ENCODE data around the gene NEK1. TPM values are rescaled to one million over a fixed set of nuclear protein-coding genes. Genes with fewer than 3 reads are reported as not detected.

NEK1 gene
- polyA plus RNA-seq, 1 donor from 2014 or later, result 8.2 TPM

DNA sequence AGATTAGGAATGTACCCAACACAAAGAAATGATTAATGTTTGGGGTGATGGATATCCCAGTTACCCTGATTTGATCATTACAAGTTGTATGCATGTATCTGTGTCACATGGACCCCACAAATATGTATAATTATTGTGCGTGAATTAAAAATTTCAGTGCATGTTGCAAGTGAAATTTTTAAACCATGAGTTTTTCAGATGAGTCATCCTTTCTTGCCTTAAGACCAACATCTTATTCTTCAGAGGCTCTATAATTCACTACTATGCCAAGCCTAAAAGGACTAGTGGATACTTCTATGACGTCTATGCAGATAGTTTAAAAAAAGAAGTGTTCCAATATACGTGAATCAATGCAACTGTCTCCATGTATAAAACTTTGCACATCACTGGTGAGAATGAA is 228.7 kb downstream of the NEK1 start:
- Mint-ChIP-seq H3K4me1 (peaks cover 0 to 8% (median 3%) of the 10 kb centered on the region in 3 donors), H3K27ac (no peak overlapping the region), H3K4me3 (no peak overlapping the region), H3K27me3 (no peaks in the 10 kb centered on the region), H3K36me3 (no peaks in the 10 kb centered on the region), H3K9me3 (peaks cover 0 to 15% (median 12%) of the 10 kb centered on the region in 3 donors)

DNA sequence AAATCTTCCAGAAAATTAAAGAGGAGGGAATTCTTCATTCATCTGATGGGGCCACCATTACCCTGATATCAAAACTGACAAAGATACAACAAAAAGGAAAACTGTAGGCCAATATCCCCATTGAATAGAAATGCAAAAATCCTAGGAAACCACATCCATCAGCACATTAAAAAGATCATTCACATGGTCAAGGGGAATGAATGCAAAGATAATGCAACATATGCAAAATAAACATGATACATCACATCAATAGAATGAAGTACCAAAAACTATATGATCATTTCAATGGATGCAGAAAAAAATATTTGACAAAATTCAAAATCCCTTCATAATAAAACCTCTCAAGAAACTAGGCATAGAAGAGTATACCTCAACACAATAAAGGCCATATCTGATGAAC is 232.7 kb downstream of the NEK1 start:
- H3K36me3 Mint-ChIP-seq, result no peaks in the 10 kb centered on the region
- H3K4me1 Mint-ChIP-seq, result no peaks in the 10 kb centered on the region
- no peak overlapping the region for H3K4me3 Mint-ChIP-seq
- no peak overlapping the region for H3K27ac Mint-ChIP-seq
- H3K9me3 Mint-ChIP-seq, result peaks cover 12 to 34% (median 16%) of the 10 kb centered on the region in 3 donors
- no peaks in the 10 kb centered on the region for H3K27me3 Mint-ChIP-seq

DNA sequence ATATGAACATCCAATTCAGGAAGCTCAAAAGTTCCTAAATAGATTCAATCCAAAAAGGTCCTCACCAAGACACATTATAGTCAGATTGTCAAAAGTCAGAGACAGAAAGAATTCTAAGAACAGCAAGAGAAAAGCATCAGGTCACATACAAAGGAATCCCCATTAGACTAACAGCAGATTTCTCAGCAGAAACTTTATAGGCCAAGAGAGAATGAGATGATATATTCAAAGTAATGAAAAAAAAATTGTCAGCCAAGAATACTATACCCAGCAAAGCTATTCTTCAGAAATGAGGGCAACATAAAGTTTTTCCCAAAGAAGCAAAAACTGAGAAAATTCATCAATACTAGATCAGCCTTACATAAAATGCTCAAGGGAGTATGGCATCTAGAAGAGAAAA is 235.0 kb downstream of the NEK1 start:
- Mint-ChIP-seq H3K4me3 (peak overlapping the region in 1 of 4 donors; percentile 4), H3K36me3 (no peaks in the 10 kb centered on the region), H3K27ac (no peak overlapping the region), H3K9me3 (peaks cover 12 to 34% (median 16%) of the 10 kb centered on the region in 3 donors), H3K4me1 (no peaks in the 10 kb centered on the region), H3K27me3 (no peaks in the 10 kb centered on the region)

DNA sequence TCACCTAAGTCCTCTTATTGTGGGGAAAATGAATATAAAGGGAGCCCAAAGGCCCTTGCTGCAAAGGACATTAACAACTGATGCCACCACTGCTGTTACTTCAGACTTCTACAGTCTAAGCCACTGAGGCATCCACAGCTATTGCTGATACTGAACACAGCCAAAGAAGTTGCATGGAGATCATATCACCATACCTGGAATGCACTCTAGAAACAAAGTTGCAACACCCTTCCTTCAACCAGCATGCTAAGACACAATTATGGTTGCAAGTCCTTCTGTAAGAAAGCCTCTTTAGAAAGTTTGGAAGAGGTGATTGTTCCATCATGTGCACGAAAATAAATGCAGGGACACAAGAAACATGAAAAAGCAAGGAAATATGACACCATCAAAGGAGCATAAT is 236.0 kb downstream of the NEK1 start:
- Mint-ChIP-seq H3K9me3 (peaks cover 12 to 26% (median 14%) of the 10 kb centered on the region in 3 donors), H3K4me3 (no peak overlapping the region), H3K36me3 (no peaks in the 10 kb centered on the region), H3K27me3 (no peaks in the 10 kb centered on the region), H3K27ac (no peak overlapping the region), H3K4me1 (no peaks in the 10 kb centered on the region)

- peaks cover 1% of the 10 kb centered on the region for H3K36me3 Mint-ChIP-seq
- H3K9me3 Mint-ChIP-seq, result peaks cover 7 to 18% (median 12%) of the 10 kb centered on the region in 3 donors
- H3K4me3 Mint-ChIP-seq, result no peak overlapping the region
- no peaks in the 10 kb centered on the region for H3K27me3 Mint-ChIP-seq
- no peaks in the 10 kb centered on the region for H3K4me1 Mint-ChIP-seq
- H3K27ac Mint-ChIP-seq, result no peak overlapping the region
These were observed 239.6 kb downstream of the NEK1 start for GRCh38 chr4:169372791-169373190.

- Mint-ChIP-seq H3K27ac (no peak overlapping the region), H3K4me3 (no peak overlapping the region), H3K27me3 (no peaks in the 10 kb centered on the region), H3K4me1 (no peaks in the 10 kb centered on the region), H3K36me3 (peaks cover 1% of the 10 kb centered on the region), H3K9me3 (peaks cover 0 to 11% (median 3%) of the 10 kb centered on the region in 3 donors)
These were observed 242.7 kb downstream of the NEK1 start for GRCh38 chr4:169369634-169370033.

DNA sequence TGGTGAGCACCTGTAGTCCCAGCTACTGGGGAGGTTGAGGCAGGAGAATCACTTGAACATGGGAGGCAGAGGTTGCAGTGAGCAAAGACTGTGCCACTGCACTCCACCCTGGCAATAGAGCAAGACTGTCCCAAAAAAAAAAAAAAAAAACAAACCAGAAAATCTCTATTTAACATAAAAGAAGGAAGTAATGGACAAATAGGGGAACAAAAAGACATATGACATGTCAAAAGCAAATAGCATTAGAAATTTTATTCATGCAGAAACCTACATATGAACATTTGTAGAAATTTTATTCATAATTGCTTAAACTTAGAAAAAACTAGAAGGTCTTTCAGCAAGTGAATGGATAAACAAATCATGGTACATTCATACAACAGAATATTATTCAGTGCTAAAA is 244.6 kb downstream of the NEK1 start:
- Mint-ChIP-seq H3K4me3 (no peak overlapping the region), H3K36me3 (peaks cover 1% of the 10 kb centered on the region), H3K27ac (no peak overlapping the region), H3K9me3 (peaks cover 0 to 11% (median 3%) of the 10 kb centered on the region in 3 donors), H3K4me1 (no peaks in the 10 kb centered on the region), H3K27me3 (no peaks in the 10 kb centered on the region)

GRCh38 chr4:169366821-169367220 is 245.6 kb downstream of the NEK1 start:
- Mint-ChIP-seq H3K4me3 (no peak overlapping the region), H3K9me3 (peaks cover 0 to 11% (median 3%) of the 10 kb centered on the region in 3 donors), H3K36me3 (peaks cover 1% of the 10 kb centered on the region), H3K27me3 (no peaks in the 10 kb centered on the region), H3K4me1 (no peaks in the 10 kb centered on the region), H3K27ac (no peak overlapping the region)

GRCh38 chr4:169362607-169363006 is 249.8 kb downstream of the NEK1 start:
- no peak overlapping the region for H3K27ac Mint-ChIP-seq
- no peaks in the 10 kb centered on the region for H3K27me3 Mint-ChIP-seq
- peaks cover 0 to 11% (median 3%) of the 10 kb centered on the region in 3 donors for H3K9me3 Mint-ChIP-seq

DNA sequence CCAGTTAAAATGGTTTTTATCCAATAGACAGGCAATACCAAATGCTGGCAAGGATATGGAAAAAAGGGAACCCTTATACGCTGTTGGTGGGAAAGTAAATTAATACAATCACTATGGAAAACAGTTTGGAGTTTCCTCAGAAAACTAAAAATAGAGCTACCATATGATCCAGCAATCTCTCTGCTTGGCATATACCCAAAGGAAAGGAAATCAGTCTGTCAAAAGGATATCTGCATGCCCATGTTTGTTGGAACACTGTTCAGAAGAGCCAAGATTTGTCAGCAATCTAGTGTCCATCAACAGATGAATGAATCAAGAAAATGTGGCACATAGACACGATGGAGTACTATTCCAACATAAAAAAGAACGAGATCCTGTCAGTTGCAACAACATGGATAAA is 250.6 kb downstream of the NEK1 start:
- no peak overlapping the region for H3K27ac Mint-ChIP-seq
- no peak overlapping the region for H3K4me3 Mint-ChIP-seq
- H3K9me3 Mint-ChIP-seq, result peaks cover 0 to 9% (median 3%) of the 10 kb centered on the region in 3 donors
- no peaks in the 10 kb centered on the region for H3K27me3 Mint-ChIP-seq
- no peaks in the 10 kb centered on the region for H3K4me1 Mint-ChIP-seq
- H3K36me3 Mint-ChIP-seq, result peaks cover 4% of the 10 kb centered on the region

More at GRCh38 chr4:169362607-169363006, 249.8 kb downstream of the NEK1 start:
- Mint-ChIP-seq H3K4me3 (peak overlapping the region in 1 of 4 donors; percentile 70), H3K36me3 (peaks cover 4% of the 10 kb centered on the region), H3K4me1 (no peaks in the 10 kb centered on the region)

DNA sequence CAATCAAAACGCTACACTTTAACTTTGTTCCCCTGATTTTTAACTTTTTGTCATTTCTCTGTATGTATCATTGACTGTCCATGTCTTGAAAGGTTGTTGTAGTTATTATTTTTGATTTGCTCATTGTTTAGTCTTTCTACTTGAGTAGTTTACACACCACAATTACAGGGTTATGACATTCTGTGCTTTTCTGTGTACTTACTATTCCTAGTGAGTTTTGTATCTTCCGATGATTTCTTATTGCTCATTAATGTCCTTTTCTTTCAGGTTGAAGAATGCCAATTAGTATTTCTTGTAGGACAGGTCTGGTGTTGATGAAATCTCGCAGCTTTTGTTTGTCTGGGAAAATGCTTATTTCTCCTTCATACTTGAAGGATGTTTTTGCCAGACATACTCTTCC is 252.4 kb downstream of the NEK1 start:
- Mint-ChIP-seq H3K27ac (no peak overlapping the region), H3K27me3 (no peaks in the 10 kb centered on the region), H3K36me3 (peaks cover 4% of the 10 kb centered on the region), H3K4me3 (no peak overlapping the region), H3K9me3 (no peaks in the 10 kb centered on the region), H3K4me1 (no peaks in the 10 kb centered on the region)

GRCh38 chr4:169352360-169352759 is 260.0 kb downstream of the NEK1 start:
- peaks cover 0 to 1% (median 0%) of the 10 kb centered on the region in 3 donors for H3K4me1 Mint-ChIP-seq
- H3K36me3 Mint-ChIP-seq, result peaks cover 2% of the 10 kb centered on the region
- H3K27ac Mint-ChIP-seq, result no peak overlapping the region
- H3K9me3 Mint-ChIP-seq, result peaks cover 0 to 2% (median 0%) of the 10 kb centered on the region in 3 donors
- no peaks in the 10 kb centered on the region for H3K27me3 Mint-ChIP-seq
- H3K4me3 Mint-ChIP-seq, result peak overlapping the region in 1 of 4 donors; percentile 30

GRCh38 chr4:169351872-169352271 is 260.5 kb downstream of the NEK1 start:
- Mint-ChIP-seq H3K27me3 (no peaks in the 10 kb centered on the region), H3K9me3 (peaks cover 0 to 2% (median 0%) of the 10 kb centered on the region in 3 donors), H3K4me1 (peaks cover 0 to 1% (median 0%) of the 10 kb centered on the region in 3 donors), H3K36me3 (peaks cover 2% of the 10 kb centered on the region), H3K4me3 (no peak overlapping the region), H3K27ac (no peak overlapping the region)

DNA sequence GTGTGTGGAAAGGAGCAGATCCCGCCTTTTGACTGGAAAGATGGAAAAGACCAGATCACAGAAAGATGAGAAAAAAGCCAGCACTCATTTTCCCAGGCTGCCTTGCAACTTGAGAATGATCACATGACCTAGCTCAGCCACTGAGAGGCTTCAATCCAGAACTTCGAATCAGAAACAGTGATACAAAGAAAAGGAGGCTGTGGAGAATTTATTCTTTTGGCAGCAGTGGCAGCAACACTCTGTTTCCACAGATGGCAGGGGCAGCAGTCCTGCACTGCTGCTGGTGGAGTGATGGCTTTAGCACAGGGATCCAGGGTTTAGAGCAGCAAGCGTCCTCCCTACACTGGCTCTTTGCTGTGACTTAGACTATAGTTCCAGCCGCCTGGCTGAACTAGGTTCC is 263.8 kb downstream of the NEK1 start:
- no peak overlapping the region for H3K27ac Mint-ChIP-seq
- no peaks in the 10 kb centered on the region for H3K36me3 Mint-ChIP-seq
- H3K4me1 Mint-ChIP-seq, result peaks cover 0 to under 1% (median 0%) of the 10 kb centered on the region in 3 donors
- H3K27me3 Mint-ChIP-seq, result no peaks in the 10 kb centered on the region
- H3K4me3 Mint-ChIP-seq, result no peak overlapping the region
- peaks cover 0 to 2% (median 0%) of the 10 kb centered on the region in 3 donors for H3K9me3 Mint-ChIP-seq

DNA sequence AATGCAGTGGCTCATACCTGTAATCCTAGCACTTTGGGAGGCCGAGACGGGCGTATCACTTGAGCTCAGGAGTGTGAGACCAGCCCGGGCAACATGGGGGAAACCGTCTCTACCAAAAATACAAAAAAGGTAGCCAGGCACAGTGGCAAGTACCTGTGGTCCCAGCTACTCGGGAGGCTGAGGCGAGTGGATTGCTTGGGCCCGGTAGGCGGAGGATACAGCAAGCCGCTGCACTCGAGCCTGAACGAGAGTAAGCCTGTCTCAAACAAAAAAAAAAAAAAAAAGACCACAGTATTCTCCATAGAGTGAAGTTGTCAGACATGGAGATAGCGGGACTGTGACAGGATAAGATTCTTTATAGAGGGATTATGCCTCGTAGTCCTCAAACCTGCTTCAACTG is 265.5 kb downstream of the NEK1 start:
- Mint-ChIP-seq H3K27me3 (no peaks in the 10 kb centered on the region), H3K4me3 (no peak overlapping the region), H3K27ac (no peak overlapping the region), H3K9me3 (peaks cover 0 to 2% (median 0%) of the 10 kb centered on the region in 3 donors), H3K36me3 (no peaks in the 10 kb centered on the region), H3K4me1 (no peaks in the 10 kb centered on the region)

- Mint-ChIP-seq H3K27ac (no peak overlapping the region), H3K27me3 (no peaks in the 10 kb centered on the region), H3K36me3 (no peaks in the 10 kb centered on the region), H3K9me3 (no peaks in the 10 kb centered on the region), H3K4me3 (no peak overlapping the region), H3K4me1 (no peaks in the 10 kb centered on the region)
These were observed 267.1 kb downstream of the NEK1 start for GRCh38 chr4:169345316-169345721.
